Measurements from ENCODE around the gene SPAG9. TPM values are rescaled to one million over a fixed set of nuclear protein-coding genes. Genes with fewer than 3 reads are reported as not detected.

Gene SPAG9
- total RNA-seq, 6 experiments from 2014 or later, result 35.2 to 49.7 (median 43.3) TPM

DNA sequence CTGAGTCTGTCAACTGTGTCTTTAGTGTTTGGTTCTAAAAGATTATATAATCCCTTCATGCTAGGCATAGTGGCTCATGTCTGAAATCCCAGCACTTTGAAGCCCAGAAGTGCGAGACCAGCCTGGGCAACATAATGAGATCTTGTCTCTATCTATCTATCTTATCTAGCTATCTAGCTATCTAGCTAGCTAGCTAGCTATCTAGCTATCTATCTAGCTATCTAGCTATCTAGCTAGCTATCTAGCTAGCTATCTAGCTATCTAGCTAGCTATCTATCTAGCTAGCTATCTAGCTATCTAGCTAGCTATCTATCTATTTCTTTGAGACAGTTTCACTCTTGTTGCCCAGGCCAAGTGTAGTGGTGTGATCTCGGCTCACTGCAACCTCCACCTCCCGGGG, 43.8 kb downstream of the SPAG9 start:
- no peak overlapping the region for H3K27ac ChIP-seq
- no peaks in the 10 kb centered on the region for H3K4me1 ChIP-seq
- H3K4me3 ChIP-seq, result no peak overlapping the region
- WGBS (ENCODE audit: insufficient coverage, low coverage, low lambda C conversion rate, missing lambda C conversion rate), result 92% methylated on average over 2 of the region's 3 CpGs
- H3K9me3 ChIP-seq, result no peaks in the 10 kb centered on the region
- DNase-seq (no peak), ATAC-seq (no peak)
- intact Hi-C loops (cut with DNase I), result no loop called here
- H3K27me3 ChIP-seq, result no peaks in the 10 kb centered on the region
- TF ChIP-seq, protein P1, sequence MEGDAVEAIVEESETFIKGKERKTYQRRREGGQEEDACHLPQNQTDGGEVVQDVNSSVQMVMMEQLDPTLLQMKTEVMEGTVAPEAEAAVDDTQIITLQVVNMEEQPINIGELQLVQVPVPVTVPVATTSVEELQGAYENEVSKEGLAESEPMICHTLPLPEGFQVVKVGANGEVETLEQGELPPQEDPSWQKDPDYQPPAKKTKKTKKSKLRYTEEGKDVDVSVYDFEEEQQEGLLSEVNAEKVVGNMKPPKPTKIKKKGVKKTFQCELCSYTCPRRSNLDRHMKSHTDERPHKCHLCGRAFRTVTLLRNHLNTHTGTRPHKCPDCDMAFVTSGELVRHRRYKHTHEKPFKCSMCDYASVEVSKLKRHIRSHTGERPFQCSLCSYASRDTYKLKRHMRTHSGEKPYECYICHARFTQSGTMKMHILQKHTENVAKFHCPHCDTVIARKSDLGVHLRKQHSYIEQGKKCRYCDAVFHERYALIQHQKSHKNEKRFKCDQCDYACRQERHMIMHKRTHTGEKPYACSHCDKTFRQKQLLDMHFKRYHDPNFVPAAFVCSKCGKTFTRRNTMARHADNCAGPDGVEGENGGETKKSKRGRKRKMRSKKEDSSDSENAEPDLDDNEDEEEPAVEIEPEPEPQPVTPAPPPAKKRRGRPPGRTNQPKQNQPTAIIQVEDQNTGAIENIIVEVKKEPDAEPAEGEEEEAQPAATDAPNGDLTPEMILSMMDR (IDR thresholded peaks at IDR 0.05), result no peak
- peaks cover 0 to 28% (median 5%) of the 10 kb centered on the region in 4 donors for H3K36me3 ChIP-seq

DNA sequence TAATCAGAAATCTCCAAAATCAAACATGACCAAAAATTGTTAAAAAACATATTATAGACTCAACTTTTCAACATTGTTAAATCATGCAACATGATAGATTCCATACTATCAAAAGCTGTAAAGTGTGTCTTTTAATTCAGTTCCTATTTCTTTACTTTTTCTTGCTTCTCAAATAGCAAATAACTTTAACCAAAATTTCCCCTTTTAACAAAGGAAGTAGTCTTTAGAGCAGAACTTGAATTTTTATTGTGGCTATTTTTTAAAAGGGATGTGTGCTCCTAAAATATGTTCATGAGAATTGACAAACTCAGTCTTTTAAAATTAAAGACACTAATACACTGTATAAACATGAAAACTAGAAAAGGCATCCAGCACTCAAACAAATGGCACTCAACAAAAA, 49.1 kb downstream of the SPAG9 start:
- no peak for ATAC-seq
- no peaks in the 10 kb centered on the region for H3K27me3 ChIP-seq
- peaks cover 0 to 4% (median 0%) of the 10 kb centered on the region in 4 donors for H3K36me3 ChIP-seq
- no peaks in the 10 kb centered on the region for H3K4me1 ChIP-seq
- no peak overlapping the region for H3K4me3 ChIP-seq
- no peak overlapping the region for H3K27ac ChIP-seq
- TF ChIP-seq, protein P1 (IDR thresholded peaks at IDR 0.05), result no peak
- no peak for TF ChIP-seq POLR2A (IDR thresholded peaks at IDR 0.05)
- H3K9me3 ChIP-seq, result no peaks in the 10 kb centered on the region
- intact Hi-C loops (cut with DNase I), result no loop called here
- DNase-seq, result no peak

DNA sequence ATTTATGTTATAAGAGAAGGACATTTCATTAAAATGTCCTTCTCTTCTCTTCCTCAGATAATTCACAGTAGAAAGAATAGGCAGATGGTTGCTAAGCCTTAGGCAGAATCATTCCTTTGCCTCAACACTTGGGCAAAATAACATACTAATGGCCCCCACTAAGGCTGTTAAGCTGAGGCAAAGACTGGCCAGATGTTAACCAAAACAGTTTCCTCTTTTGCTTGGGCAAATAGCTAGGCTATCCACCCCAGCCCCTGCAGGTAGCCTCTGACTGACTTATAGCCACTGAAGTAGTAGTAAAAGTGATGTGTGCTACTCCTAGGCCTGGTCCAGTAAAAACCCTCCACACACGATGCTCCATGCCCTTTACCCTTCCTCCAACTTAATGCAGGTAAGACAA, 55.2 kb downstream of the SPAG9 start:
- no peak overlapping the region for H3K4me3 ChIP-seq
- no peak for DNase-seq
- H3K4me1 ChIP-seq, result no peaks in the 10 kb centered on the region
- TF ChIP-seq POLR2A (IDR thresholded peaks at IDR 0.05), result no peak
- intact Hi-C loops (cut with DNase I), result no loop called here
- WGBS (ENCODE audit: insufficient coverage, low coverage, low lambda C conversion rate, missing lambda C conversion rate), result 100% methylated on average over 1 of the region's 1 CpG
- no peak for ATAC-seq
- no peaks in the 10 kb centered on the region for H3K27me3 ChIP-seq
- no peak overlapping the region for H3K27ac ChIP-seq
- no peaks in the 10 kb centered on the region for H3K9me3 ChIP-seq
- H3K36me3 ChIP-seq, result no peaks in the 10 kb centered on the region

DNA sequence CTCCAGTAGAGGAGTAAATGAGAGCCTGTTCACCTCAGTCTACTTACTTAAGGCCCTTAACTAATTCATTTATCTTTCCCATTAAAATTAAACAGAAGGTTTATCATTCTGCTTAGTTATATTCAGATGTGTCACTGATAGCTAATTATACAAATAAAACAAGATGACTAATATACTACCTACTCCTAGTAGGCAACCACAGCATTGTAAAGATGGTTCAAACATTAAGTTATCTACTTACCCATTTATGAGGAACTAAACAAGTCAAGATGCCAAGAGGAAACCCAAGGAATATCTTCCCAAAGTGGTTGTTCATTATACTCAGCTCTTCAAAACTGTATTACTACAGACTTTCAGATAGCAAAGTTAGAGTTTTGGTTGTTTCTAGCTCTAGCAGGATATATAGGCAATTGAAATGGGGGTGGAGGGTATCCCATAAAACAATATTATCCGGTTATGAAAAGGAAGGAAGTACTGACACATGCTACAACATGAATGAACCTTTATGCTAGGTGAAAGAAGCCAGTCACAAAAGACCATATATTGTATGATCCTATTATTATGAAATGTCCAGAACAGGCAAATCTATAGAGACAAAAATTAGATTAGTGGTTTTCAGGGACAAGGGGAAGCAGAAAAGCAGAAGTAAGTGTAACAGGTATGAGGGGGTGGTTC, 56.5 kb downstream of the SPAG9 start:
- TF ChIP-seq, protein P1 (IDR thresholded peaks at IDR 0.05), result no peak
- no peak for TF ChIP-seq POLR2A (IDR thresholded peaks at IDR 0.05)
- Histone ChIP-seq H3K36me3 (no peaks in the 10 kb centered on the region), H3K27me3 (no peaks in the 10 kb centered on the region), H3K27ac (no peak overlapping the region), H3K9me3 (no peaks in the 10 kb centered on the region), H3K4me3 (no peak overlapping the region), H3K4me1 (no peaks in the 10 kb centered on the region)
- WGBS (ENCODE audit: insufficient coverage, low coverage, low lambda C conversion rate, missing lambda C conversion rate), result 40% methylated on average over 1 of the region's 1 CpG
- ATAC-seq (no peak), DNase-seq (no peak)
- intact Hi-C loops (cut with DNase I), result no loop called here

DNA sequence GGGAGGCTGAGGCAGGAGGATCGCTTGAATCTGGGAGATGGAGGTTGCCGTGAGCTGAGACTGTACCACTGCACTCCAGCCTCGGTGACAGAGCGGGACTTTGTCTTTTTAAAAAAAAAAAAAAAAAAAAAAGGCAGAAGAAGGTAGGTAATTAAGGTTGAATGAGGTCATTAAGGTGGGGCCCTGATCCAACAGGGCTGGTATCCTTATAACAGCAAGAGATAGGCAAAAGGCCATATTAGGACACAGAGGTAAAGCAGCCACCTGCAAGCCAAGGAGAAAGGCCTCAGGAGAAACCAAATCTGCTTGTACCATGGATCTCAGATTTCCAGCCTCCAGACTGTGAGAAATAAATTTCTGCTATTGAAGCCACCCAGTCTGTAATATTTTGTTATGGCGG, 60.3 kb downstream of the SPAG9 start:
- no peak for ATAC-seq
- WGBS (ENCODE audit: insufficient coverage, low coverage, low lambda C conversion rate, missing lambda C conversion rate), result 90% methylated on average over 2 of the region's 5 CpGs

More for the DNA sequence above, 60.3 kb downstream of the SPAG9 start:
- no peak overlapping the region for H3K27ac ChIP-seq
- no peaks in the 10 kb centered on the region for H3K36me3 ChIP-seq
- no peak overlapping the region for H3K4me3 ChIP-seq
- TF ChIP-seq POLR2A (IDR thresholded peaks at IDR 0.05), result no peak
- TF ChIP-seq, protein P1 (IDR thresholded peaks at IDR 0.05), result no peak
- intact Hi-C loops (cut with DNase I), result no loop called here
- H3K9me3 ChIP-seq, result no peaks in the 10 kb centered on the region
- H3K27me3 ChIP-seq, result no peaks in the 10 kb centered on the region
- no peak for DNase-seq
- H3K4me1 ChIP-seq, result peaks cover 0 to 23% (median 10%) of the 10 kb centered on the region in 4 donors
